OCI-LY1 (cell line): ENCODE results near the gene WDR31.

ENCODE experiments used
- CTCF ChIP-seq: fragments of 200-600 bp; sonication (generic), shearing (Covaris generic); IDR thresholded peaks from 2 replicates; pipeline ENCODE4 v1.5.1; 2017; ENCODE audit warnings: mild to moderate bottlenecking, antibody characterized with exemption, low read length, moderate library complexity, mixed read lengths
- EZH2 ChIP-seq: fragments of 200-600 bp; sonication (generic), shearing (Covaris generic); IDR thresholded peaks from 2 replicates; pipeline ENCODE4 v1.8.0; 2017; ENCODE audit warnings: borderline replicate concordance, mixed run types, mild to moderate bottlenecking, antibody characterized with exemption, low read length, moderate library complexity, mixed read lengths

DNA sequence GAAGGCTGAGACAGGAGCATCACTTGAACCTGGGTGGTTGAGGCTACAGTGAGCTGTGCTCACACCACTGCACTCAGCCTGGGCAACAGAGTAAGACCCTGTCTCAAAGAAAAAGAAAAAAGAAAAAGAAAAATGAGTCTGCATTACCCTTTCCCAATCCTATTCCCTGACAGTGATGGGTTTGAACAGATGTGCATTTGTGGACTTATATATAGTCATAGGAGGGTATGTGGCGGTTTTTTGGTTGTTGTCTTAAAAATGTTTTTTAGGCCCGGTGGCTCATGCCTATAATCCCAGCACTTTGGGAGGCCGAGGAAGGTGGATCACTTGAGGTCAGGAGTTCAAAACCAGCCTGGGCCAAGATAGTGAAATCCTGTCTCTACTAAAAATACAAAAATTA lies 23.3 kb upstream of the WDR31 start:
- TF ChIP-seq CTCF (no peak), EZH2 (no peak)
